Urothelium cell line (cell line): ENCODE data around the gene FNDC3B.

Source experiments
- DNase-seq: peaks from one replicate; pipeline ENCODE4 v3.0.0; 2011; ENCODE audit warnings: low spot score, mixed read lengths
- FAIRE-seq: peaks from 2 replicates; lab custom pipeline; 2011; peaks lifted over from hg19 to GRCh38; lab: Jason Lieb, UNC

The FNDC3B gene

GRCh38 chr3:172071780-172072330, 32.5 kb downstream of the FNDC3B start:
- DNase-seq (no peak), FAIRE-seq (no peak)

DNA sequence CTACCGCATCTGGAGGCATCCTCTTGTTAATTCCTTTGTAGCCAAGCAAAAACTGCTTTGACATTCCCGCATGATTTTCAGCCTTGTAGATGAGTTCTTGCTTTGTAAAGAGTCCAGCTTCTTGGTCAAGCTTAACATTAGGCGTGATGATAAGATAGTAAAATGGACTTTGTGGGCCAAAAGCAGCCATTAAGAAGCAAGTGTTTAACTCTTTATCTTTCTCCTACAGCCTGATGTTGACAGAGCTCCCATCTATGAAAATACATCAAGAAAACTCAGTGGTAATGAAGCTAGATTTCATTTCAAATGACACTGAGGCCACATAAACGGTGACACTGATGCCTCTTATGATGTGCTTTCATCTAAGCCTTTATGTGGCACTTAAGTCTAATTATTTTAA, 33.2 kb downstream of the FNDC3B start:
- FAIRE-seq (no peak), DNase-seq (no peak)

- FAIRE-seq (no peak), DNase-seq (no peak)
Observed at GRCh38 chr3:172073262-172073915, 34.0 kb downstream of the FNDC3B start.

- DNase-seq (no peak), FAIRE-seq (no peak)
Observed at GRCh38 chr3:172074032-172074431, 34.7 kb downstream of the FNDC3B start.

DNA sequence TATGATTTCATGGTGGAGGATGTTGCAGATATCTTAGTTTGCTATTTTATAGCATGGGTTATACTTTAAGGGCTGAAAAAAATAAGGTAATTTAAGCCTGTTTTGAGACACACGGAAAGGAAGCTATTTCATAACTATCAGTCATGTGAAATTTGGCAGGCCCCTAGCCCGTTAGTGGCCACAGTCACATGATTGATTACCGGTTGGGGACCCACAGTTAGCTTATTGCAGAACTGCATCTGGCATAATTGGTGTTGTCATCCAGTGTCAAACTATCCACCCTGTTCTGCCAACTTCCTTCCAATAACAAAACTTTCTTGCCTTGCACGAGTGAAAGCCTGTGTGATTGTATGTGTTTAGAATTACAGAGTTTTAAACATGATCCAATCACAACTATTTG, 35.2 kb downstream of the FNDC3B start:
- DNase-seq, result no peak
- FAIRE-seq, result no peak

DNA sequence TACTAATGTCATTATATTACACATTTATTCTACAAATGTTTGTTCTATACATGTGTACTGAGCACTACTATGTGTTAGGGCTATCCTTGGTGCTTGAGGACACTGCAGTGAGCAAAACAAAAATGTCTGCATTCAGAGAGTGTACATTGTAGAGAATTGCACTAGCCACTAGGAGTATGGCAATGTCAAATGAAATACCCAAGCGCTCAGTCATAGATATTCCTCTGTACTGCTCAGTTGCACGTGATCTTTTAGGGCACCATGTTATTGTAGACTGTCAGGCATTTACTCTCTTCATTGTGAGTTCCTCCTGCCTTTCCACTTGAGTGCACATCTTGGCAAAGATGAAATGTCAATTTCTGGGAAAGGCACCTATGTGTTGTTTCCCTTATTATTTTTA, 36.8 kb downstream of the FNDC3B start:
- FAIRE-seq, result no peak
- no peak for DNase-seq

GRCh38 chr3:172077197-172077757, 37.9 kb downstream of the FNDC3B start:
- DNase-seq (no peak), FAIRE-seq (no peak)

GRCh38 chr3:172078244-172078643, 38.9 kb downstream of the FNDC3B start:
- DNase-seq, result no peak

GRCh38 chr3:172078721-172079120, 39.3 kb downstream of the FNDC3B start:
- FAIRE-seq, result no peak

More at GRCh38 chr3:172078244-172078643, 38.9 kb downstream of the FNDC3B start:
- no peak for FAIRE-seq

GRCh38 chr3:172079326-172079976, 40.1 kb downstream of the FNDC3B start:
- DNase-seq, result no peak

More at GRCh38 chr3:172078721-172079120, 39.3 kb downstream of the FNDC3B start:
- DNase-seq, result no peak

GRCh38 chr3:172080503-172080902, 41.1 kb downstream of the FNDC3B start:
- DNase-seq (no peak), FAIRE-seq (no peak)

More at GRCh38 chr3:172079326-172079976, 40.1 kb downstream of the FNDC3B start:
- FAIRE-seq, result no peak

- FAIRE-seq (no peak), DNase-seq (no peak)
Observed at GRCh38 chr3:172082269-172082668, 42.9 kb downstream of the FNDC3B start.

GRCh38 chr3:172082820-172083513, 43.6 kb downstream of the FNDC3B start:
- FAIRE-seq (no peak), DNase-seq (no peak)

DNA sequence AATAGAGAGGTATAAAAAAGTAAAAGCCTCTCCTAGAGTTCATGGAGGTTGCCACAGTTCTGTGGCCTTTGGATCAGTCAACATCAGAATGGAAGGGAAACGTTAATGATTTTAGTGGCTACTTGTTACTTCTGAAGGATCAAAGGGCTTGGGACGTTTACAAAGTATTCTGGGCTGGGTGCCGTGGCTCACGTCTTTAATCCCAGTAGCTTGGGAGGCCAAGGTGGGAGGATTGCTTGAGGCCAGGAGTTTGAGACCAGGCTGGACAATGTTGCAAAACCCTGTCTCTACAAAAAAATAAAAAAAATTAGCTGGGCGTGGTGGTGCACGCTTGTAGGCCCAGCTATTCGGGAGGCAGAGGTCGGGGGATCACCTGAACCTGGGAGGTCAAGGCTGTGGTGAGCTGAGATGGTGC, 44.6 kb downstream of the FNDC3B start:
- no peak for FAIRE-seq
- DNase-seq, result no peak

GRCh38 chr3:172084871-172085556, 45.6 kb downstream of the FNDC3B start:
- FAIRE-seq (no peak), DNase-seq (no peak)

DNA sequence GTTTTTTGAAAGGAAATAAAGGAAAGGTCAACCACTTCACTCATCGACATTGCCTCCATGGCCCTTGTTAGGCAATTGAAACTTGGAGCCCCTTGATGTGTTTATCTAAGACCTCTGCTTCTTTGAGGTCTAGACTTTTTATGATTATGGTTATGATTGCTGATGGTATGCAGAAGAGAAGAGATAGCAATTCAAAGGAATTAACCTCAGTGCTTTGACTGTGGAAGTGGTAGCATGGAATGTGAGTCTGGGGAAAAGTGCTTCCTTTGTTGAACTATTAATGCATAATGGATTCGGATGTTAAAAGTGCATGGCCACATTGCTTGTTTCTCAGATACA, 46.1 kb downstream of the FNDC3B start:
- DNase-seq (no peak), FAIRE-seq (no peak)

GRCh38 chr3:172086071-172086470, 46.7 kb downstream of the FNDC3B start:
- FAIRE-seq, result no peak

DNA sequence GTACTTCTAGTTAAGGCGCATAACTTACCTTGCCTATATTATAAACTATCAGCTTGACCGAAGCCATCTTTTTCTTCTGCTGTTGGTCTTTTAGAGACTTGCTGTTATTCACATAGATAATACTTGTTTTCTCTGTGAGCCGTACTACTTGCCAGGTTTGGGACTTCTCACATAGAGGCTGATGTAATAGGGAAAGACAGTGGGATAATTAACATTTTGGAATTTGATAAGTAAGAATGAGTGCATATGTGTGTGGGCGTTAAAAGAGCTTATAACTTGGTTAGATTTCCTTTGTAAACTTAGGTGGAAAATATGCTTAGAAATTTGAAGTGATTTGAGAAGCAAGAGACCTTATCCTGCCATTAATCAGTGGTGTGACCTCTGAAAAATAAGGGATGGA, 47.8 kb downstream of the FNDC3B start:
- FAIRE-seq, result no peak
- no peak for DNase-seq

More at GRCh38 chr3:172086071-172086470, 46.7 kb downstream of the FNDC3B start:
- DNase-seq, result no peak

DNA sequence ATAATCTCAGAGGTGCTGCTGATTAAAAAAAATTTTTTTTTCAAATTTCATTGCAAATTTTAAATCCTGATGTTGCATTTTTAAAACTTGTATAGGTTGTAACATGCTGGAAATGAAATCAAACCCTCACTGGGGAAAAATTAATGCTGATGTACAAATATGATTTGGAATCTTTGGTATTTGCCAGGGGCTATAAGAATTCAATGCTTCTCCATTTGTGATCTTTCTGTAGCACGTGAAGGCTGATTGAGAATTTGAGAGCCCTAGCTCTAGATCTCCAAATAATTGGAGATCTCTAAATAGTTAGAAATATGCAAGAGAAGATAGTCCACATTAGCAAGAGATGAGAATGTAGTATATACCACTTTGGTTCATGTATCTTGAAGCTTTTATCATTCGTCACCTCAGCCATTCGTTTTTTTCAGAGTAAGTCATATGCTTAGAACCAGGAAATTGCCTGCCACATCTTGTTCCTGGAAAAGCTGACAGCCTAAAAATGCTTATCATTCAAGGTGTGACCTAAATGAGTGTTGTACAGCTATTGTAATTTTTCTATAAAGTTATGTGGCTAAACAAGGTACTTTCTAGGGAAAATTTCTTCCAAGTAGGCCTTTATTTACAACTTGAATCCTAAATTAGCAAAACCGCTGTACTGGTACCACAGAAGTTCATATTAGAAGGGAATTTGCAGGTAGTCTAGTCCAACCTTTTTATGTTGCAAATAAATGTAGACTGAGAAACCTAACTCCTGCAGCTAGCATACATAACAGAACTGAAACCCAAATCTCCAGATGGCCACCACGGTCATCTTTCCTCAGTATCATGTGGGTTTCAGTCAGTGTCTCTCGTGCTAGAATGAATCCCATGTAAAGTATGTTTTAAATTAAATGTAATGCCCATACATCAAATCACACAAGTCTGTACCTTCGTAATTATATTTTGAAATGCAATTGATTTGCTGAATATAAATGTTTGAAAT, 48.5 kb downstream of the FNDC3B start:
- FAIRE-seq, result no peak

GRCh38 chr3:172089250-172089649, 49.9 kb downstream of the FNDC3B start:
- no peak for FAIRE-seq
- no peak for DNase-seq

More for the DNA sequence above, 48.5 kb downstream of the FNDC3B start:
- DNase-seq, result no peak
